Ishikawa (cell line): ENCODE results near the gene VWC2.

ENCODE experiments used
- CEBPB ChIP-seq: IDR thresholded peaks from 2 replicates; pipeline ENCODE4 v1.6.1; 2012
- CREB1 ChIP-seq: IDR thresholded peaks from 2 replicates; pipeline ENCODE4 v1.6.1; 2012; ENCODE audit warnings: low read depth
- EGR1 ChIP-seq: IDR thresholded peaks from 2 replicates; pipeline ENCODE4 v1.6.1; 2012
- EP300 ChIP-seq: IDR thresholded peaks from 2 replicates; pipeline ENCODE4 v1.6.1; 2012; ENCODE audit warnings: borderline replicate concordance
- FOXM1 ChIP-seq: IDR thresholded peaks from 2 replicates; pipeline ENCODE4 v1.6.1; 2012; ENCODE audit warnings: low read depth, borderline replicate concordance
- MAX ChIP-seq: IDR thresholded peaks from 2 replicates; pipeline ENCODE4 v1.6.1; 2012
- NFIC ChIP-seq: IDR thresholded peaks from 2 replicates; pipeline ENCODE4 v1.6.1; 2012
- RAD21 ChIP-seq: IDR thresholded peaks from 2 replicates; pipeline ENCODE4 v1.6.1; 2012; ENCODE audit warnings: low read depth
- TAF1 ChIP-seq: IDR thresholded peaks from 2 replicates; pipeline ENCODE4 v1.6.1; 2012; ENCODE audit warnings: low read depth, mild to moderate bottlenecking
- TCF12 ChIP-seq: IDR thresholded peaks from 2 replicates; pipeline ENCODE4 v1.6.1; 2012; ENCODE audit warnings: low read depth
- TEAD4 ChIP-seq: IDR thresholded peaks from 2 replicates; pipeline ENCODE4 v1.6.1; 2012
- YY1 ChIP-seq: IDR thresholded peaks from 2 replicates; pipeline ENCODE4 v1.6.1; 2012; ENCODE audit warnings: low read depth
- ZBTB7A ChIP-seq: IDR thresholded peaks from 2 replicates; pipeline ENCODE4 v1.6.1; 2012; ENCODE audit warnings: low read depth
- TF ChIP-seq, protein P1 (sequence below): IDR thresholded peaks from 2 replicates; pipeline ENCODE4 v1.6.1; 2012; ENCODE audit warnings: low read depth, mild to moderate bottlenecking
- TF ChIP-seq, protein P2 (sequence below): IDR thresholded peaks from 2 replicates; pipeline ENCODE4 v1.6.1; 2012

The VWC2 gene

DNA sequence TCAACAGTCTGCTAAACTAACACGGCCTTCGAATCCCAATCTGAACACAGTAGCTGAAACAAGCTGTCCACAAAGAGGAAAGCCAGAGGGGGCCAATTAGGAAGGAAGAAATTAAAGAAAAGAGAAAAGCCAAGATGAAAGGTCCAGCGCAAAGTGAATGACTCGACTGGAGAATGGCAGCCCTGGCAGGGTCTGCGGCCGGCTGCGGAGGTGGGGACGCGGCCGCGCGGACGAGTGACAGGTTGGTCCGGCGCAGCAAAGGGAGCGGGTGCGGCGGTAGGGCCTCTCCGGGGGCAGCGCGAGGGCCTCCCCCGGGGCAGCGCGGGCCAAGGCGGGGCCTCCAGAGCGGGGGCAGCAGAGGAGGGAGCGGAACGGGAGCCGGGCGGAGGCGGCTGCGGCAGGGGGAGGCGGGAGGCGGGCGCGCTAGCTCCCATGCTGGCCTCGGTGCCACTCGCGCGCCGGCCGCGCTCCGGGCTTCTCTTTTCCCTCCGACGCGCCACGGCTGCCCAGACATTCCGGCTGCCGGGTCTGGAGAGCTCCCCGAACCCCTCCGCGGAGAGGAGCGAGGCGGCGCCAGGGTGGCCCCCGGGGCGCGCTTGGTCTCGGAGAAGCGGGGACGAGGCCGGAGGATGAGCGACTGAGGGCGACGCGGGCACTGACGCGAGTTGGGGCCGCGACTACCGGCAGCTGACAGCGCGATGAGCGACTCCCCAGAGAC lies at the start of gene VWC2:
TSS of gene VWC2 (plus strand) at position 421 of the 718 bp plus-strand sequence. CDS start 1,798 bp downstream, outside the sequence.
- TF ChIP-seq, protein P1, sequence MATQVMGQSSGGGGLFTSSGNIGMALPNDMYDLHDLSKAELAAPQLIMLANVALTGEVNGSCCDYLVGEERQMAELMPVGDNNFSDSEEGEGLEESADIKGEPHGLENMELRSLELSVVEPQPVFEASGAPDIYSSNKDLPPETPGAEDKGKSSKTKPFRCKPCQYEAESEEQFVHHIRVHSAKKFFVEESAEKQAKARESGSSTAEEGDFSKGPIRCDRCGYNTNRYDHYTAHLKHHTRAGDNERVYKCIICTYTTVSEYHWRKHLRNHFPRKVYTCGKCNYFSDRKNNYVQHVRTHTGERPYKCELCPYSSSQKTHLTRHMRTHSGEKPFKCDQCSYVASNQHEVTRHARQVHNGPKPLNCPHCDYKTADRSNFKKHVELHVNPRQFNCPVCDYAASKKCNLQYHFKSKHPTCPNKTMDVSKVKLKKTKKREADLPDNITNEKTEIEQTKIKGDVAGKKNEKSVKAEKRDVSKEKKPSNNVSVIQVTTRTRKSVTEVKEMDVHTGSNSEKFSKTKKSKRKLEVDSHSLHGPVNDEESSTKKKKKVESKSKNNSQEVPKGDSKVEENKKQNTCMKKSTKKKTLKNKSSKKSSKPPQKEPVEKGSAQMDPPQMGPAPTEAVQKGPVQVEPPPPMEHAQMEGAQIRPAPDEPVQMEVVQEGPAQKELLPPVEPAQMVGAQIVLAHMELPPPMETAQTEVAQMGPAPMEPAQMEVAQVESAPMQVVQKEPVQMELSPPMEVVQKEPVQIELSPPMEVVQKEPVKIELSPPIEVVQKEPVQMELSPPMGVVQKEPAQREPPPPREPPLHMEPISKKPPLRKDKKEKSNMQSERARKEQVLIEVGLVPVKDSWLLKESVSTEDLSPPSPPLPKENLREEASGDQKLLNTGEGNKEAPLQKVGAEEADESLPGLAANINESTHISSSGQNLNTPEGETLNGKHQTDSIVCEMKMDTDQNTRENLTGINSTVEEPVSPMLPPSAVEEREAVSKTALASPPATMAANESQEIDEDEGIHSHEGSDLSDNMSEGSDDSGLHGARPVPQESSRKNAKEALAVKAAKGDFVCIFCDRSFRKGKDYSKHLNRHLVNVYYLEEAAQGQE = no peak
- TF ChIP-seq EGR1 (no peak), TCF12 (no peak), CEBPB (no peak), MAX (no peak), CREB1 (no peak), FOXM1 (no peak), YY1 (no peak), TEAD4 (no peak), TAF1 (no peak), EP300 (no peak)

DNA sequence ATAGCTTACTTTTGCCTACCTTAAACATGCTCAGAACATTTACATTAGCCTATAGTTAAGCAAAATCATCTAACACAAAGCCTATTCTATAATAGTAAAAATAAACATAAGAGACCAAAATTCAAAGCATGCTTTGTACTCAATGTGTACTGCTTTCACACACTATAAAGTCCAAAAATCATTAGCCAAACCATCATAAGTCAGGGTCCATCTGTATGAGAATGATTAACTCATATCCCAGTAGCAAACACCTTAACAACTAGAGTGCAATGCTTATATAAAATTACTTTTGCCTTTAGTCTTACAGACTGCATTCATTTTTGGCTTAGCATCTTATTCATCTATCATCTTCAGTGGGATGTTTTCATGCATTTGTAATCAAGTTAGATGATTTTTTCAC lies 49.4 kb upstream of the VWC2 start:
- TF ChIP-seq, protein P1 = no peak
- no peak for TF ChIP-seq TCF12
- no peak for TF ChIP-seq TEAD4
- no peak for TF ChIP-seq CREB1
- TF ChIP-seq, protein P2, sequence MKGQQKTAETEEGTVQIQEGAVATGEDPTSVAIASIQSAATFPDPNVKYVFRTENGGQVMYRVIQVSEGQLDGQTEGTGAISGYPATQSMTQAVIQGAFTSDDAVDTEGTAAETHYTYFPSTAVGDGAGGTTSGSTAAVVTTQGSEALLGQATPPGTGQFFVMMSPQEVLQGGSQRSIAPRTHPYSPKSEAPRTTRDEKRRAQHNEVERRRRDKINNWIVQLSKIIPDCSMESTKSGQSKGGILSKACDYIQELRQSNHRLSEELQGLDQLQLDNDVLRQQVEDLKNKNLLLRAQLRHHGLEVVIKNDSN = no peak
- TF ChIP-seq YY1 = no peak
- TF ChIP-seq RAD21 = no peak
- no peak for TF ChIP-seq MAX
- TF ChIP-seq CEBPB = no peak
- TF ChIP-seq ZBTB7A = no peak
- TF ChIP-seq TAF1 = no peak
- no peak for TF ChIP-seq EP300
- TF ChIP-seq EGR1 = no peak

GRCh38 chr7:49731836-49732235 lies 41.6 kb upstream of the VWC2 start:
- TF ChIP-seq CEBPB = no peak
- no peak for TF ChIP-seq EGR1
- TF ChIP-seq, protein P1 = no peak
- no peak for TF ChIP-seq TEAD4
- TF ChIP-seq TAF1 = no peak
- TF ChIP-seq CREB1 = no peak
- TF ChIP-seq FOXM1 = no peak
- TF ChIP-seq NFIC = no peak
- no peak for TF ChIP-seq YY1
- TF ChIP-seq TCF12 = no peak
- TF ChIP-seq, protein P2 = no peak
- no peak for TF ChIP-seq EP300
- TF ChIP-seq RAD21 = no peak
- no peak for TF ChIP-seq ZBTB7A
- no peak for TF ChIP-seq MAX

- TF ChIP-seq EP300 = no peak
- TF ChIP-seq TCF12 = no peak
- TF ChIP-seq FOXM1 = no peak
- no peak for TF ChIP-seq EGR1
- TF ChIP-seq CEBPB = no peak
- no peak for TF ChIP-seq CREB1
- no peak for TF ChIP-seq TAF1
- TF ChIP-seq RAD21 = no peak
- TF ChIP-seq, protein P1 = no peak
- TF ChIP-seq NFIC = no peak
- TF ChIP-seq, protein P2 = no peak
- TF ChIP-seq YY1 = no peak
- no peak for TF ChIP-seq ZBTB7A
- TF ChIP-seq MAX = no peak
These were observed 10.8 kb upstream of the VWC2 start for GRCh38 chr7:49762666-49763065.
